NCI-H446 (cell line): Measurements from ENCODE around the gene ABCC11.

ENCODE experiments used
- DNase-seq, 2 experiments: peaks; one replicate each; lab custom pipeline; 2025; lab: John Stamatoyannopoulos, UW

The ABCC11 gene

GRCh38 chr16:48247311-48247710 is at the start of gene ABCC11:
TSS of gene ABCC11 (minus strand) at chr16:48247539. CDS start at chr16:48231921, 15,618 bp downstream.
- no peak for DNase-seq

- DNase-seq, result no peak
Observed at GRCh38 chr16:48295488-48296281, 48.3 kb upstream of the ABCC11 start.

GRCh38 chr16:48294724-48295123 is 47.4 kb upstream of the ABCC11 start:
- no peak for DNase-seq

- DNase-seq, result no peak
Observed at GRCh38 chr16:48292452-48292851, 45.1 kb upstream of the ABCC11 start.

GRCh38 chr16:48291754-48292153 is 44.4 kb upstream of the ABCC11 start:
- DNase-seq, result no peak

- no peak for DNase-seq
Observed at GRCh38 chr16:48291303-48291702, 44.0 kb upstream of the ABCC11 start.

DNA sequence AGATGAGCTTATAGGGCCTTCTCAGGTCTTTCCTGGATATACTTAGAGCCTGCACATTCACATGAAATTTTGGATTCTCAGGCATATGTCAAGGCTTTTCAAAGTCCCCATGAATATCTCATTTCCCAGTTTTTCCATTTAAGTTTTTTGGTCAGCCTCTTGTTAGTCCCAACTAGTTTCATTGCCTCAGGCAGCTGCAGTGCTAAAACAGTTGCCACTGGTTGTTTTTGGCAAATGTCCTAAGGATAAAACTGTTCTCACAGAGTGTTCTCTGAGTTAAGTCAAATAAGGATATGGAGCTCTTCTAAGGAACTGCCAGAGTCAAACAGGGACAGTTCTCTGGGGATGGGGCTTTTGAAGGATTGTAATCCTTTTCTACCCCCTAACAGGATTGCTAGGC is 39.9 kb upstream of the ABCC11 start:
- no peak for DNase-seq

GRCh38 chr16:48284772-48285409 is 37.6 kb upstream of the ABCC11 start:
- no peak for DNase-seq

- DNase-seq, result no peak
Observed at GRCh38 chr16:48282636-48283263, 35.4 kb upstream of the ABCC11 start.

DNA sequence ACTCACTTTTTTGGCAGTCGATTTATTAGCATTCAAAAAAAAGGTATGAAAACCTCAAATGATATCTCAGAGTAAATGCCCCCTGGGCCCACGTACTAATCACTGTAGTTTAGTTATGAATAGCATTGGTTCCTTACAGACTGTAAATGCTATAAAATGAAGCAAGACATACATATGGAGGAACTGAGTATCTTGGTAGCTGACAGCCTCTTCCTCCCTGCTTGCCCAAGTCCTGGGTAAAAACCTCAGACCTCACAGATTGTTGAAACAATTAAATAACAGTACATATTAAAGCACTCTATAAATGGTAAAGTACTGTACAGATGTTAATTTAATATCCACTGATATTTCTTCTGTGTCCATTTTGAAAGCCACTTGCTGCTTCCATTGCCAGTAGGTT is 33.2 kb upstream of the ABCC11 start:
- DNase-seq, result no peak

- no peak for DNase-seq
Observed at GRCh38 chr16:48279199-48279598, 31.9 kb upstream of the ABCC11 start.

GRCh38 chr16:48277158-48277557 is 29.8 kb upstream of the ABCC11 start:
- no peak for DNase-seq

GRCh38 chr16:48276102-48276501 is 28.8 kb upstream of the ABCC11 start:
- no peak for DNase-seq

DNA sequence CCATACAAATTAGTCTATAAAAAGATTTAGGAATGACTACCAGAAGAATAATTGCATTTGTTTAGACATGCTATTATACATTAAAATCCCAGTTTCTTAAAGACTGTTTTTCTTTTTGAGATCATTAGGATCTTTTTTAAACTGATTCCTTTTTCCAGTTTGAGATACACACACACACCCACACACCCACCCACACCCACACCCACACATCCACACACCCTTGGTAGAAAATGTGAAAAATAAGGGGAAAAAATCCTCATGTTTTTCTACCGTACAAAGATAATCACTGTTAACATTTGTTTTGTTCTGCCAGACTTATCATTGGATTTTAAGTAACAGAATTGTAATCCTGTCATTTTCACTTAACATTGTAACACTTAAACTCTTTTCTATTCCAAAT is 27.1 kb upstream of the ABCC11 start:
- DNase-seq, result no peak

DNA sequence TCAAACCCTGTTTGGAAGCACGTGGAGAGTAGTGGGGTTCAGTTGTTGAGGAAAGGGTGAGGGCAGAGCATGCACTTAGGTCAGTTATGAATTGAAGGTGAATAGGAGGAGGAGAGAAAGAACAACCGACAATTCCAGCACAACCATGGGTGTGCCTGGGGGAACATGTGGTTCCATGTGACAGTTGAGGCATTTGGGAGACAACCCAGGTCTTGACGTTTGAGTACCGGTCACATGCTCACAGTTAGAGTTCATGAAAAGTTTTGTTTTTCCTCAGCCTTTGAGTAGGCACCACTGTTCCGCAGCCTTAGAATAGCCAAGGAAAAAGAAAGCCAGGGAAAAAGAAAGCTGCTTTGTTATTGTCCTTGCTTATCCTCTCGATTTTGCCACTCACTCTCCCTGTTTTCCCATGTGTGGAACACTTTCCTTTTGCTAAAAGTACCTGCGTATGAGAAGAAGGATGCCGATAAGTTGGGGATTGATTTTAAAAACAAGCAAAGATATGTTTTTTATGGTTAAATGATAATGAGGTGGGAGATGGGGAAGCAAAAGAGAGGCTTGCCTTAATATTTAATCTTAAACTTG is 25.6 kb upstream of the ABCC11 start:
- no peak for DNase-seq

- no peak for DNase-seq
Observed at GRCh38 chr16:48271728-48272127, 24.4 kb upstream of the ABCC11 start.

DNA sequence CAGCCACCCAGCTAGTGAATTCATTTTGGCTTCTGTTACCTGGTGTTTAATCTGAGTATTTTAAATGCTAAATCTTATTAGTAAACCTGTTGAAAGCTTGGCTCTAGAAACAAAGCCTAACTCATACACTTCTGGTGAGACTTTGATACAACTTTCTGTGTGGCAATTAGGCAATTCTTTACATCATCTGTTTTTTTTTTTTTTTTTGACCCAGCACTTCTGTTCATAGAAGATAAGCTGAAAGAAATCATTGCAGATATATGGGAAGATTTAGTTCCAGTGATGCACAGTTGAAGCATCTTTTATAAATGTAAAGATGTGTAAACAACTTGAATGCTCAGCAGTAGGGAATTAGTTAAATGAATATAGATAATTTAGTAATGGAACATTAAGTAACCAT is 21.7 kb upstream of the ABCC11 start:
- DNase-seq, result no peak

GRCh38 chr16:48262631-48263030 is 15.3 kb upstream of the ABCC11 start:
- DNase-seq, result no peak

DNA sequence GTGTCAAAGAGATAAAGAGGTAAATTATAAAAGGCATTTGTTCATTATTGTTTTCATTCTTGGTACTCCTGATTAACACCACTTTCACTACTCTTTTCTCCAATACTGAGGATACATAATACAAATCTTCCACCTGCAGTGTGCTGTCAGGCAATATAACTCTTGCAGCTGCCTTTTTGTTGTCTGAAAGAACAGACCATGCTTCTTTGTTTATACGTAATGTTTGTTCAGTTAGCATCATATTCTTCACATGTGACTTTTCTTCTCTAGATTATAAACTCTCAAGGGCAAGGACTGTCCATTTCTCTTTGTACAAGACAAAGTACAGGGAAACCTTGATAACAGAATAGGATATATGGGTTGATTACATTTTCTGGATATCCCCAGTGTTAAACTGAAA is 14.2 kb upstream of the ABCC11 start:
- no peak for DNase-seq

GRCh38 chr16:48256579-48257177 is 9.3 kb upstream of the ABCC11 start:
- no peak for DNase-seq

- no peak for DNase-seq
Observed at GRCh38 chr16:48252013-48252412, 4.7 kb upstream of the ABCC11 start.

DNA sequence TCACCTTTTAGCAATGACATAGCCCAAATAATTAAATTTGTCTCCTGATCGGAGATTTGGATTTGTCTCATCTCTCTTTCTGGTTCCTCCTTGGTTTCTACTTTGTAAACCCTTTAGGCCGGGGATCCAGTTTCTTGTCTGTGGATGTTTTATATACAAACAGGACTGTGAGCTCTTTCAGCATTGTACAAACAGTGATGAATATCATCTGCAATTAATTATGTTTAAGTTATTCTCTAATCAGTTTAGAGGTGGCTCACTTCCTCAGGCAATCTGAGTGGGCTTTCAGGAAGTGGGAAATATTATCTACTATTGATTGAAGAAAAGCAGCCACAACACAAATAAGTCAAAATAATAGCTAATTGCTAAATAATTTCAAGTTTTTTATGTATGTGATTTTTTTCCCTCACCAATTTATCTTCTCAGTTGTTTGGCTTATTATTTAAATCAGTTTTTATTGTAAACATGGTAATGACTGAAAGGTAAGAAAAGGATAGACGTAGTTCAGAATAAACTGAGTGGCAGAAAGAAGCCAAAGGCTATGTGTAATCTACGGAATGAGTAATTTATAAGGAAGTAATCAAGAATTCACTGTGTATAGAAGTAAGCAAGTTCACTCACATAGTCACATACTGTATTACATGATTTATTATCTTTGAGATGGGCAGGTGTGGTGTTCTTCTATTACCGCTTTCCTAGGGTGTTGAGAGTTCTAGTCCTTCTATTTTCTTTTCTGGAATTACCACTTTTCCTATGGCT is 3.4 kb upstream of the ABCC11 start:
- no peak for DNase-seq
